Prostate gland (tissue), 2 donors: ENCODE measurements around the gene NOTCH1. TPM values are rescaled to one million over a fixed set of nuclear protein-coding genes. Genes with fewer than 3 reads are reported as not detected.

Experiments
- DNase-seq: peaks from one replicate; pipeline ENCODE4 v3.0.0-alpha.2; 2019; ENCODE audit warnings: low spot score
- H3K27ac ChIP-seq, 2 donors: fragments of 200-600 bp; sonication (generic); 2 replicates each; pipeline ENCODE4 v1.5.1; 2017 to 2019
- H3K27me3 ChIP-seq: fragments of 200-600 bp; sonication (generic); replicated peaks from 2 replicates; pipeline ENCODE4 v1.5.1; 2019; ENCODE audit not compliant: insufficient read depth
- H3K36me3 ChIP-seq, 2 donors: fragments of 200-600 bp; sonication (generic); 1 replicate in 1 of 2; 2 replicates in 1 of 2; pipeline versions ENCODE4 v1.5.1 to v1.8.1; 2017 to 2019
- H3K4me1 ChIP-seq: fragments of 200-600 bp; sonication (generic); replicated peaks from 2 replicates; pipeline ENCODE4 v1.5.1; 2019
- H3K4me3 ChIP-seq, 2 donors: fragments of 200-600 bp; sonication (generic); 2 replicates each; pipeline ENCODE4 v1.5.1; 2017 to 2019
- H3K9me3 ChIP-seq: fragments of 200-600 bp; sonication (generic); 2 replicates; pipeline ENCODE4 v1.5.1; 2017
- CTCF ChIP-seq, 4 experiments: fragments of 200-600 bp in 2 of 4; fragments of 450-650 bp in 2 of 4; sonication (generic) in 2 of 4; IDR thresholded peaks; 1 replicate in 3 of 4; 2 replicates in 1 of 4; pipeline ENCODE4 v1.5.1; 2016 to 2019; ENCODE audit warnings: antibody characterized with exemption in 4 of 4, mild to moderate bottlenecking in 2 of 4, moderate library complexity in 2 of 4
- POLR2A ChIP-seq: fragments of 450-650 bp; IDR thresholded peaks from one replicate; pipeline ENCODE4 v1.6.1; 2016; ENCODE audit warnings: antibody characterized with exemption, mild to moderate bottlenecking
- POLR2AphosphoS5 ChIP-seq: sonication (generic); formaldehyde crosslinking; IDR thresholded peaks from one replicate; pipeline ENCODE4 v1.6.1; 2017; ENCODE audit warnings: antibody characterized with exemption
- WGBS: methylation state at CpG from one replicate; pipeline ENCODE4 v1.1.5; 2018; 5-methylcytosine and 5-hydroxymethylcytosine counted together
- intact Hi-C: fragments of 100-400 bp; cut with DNase I; formaldehyde crosslinking; loops from one replicate; pipeline ENCODE4 v1.14.2; 2022
- total RNA-seq, 2 donors: library from RNA; depleted of rRNA; stranded (reverse); fragments of >200 nt; gene quantifications; one replicate each; pipeline ENCODE4 v1.1.0, GENCODE V29; 2016

Gene NOTCH1
- total RNA-seq, 2 donors from 2014 or later: 38.0 to 63.3 TPM

- TF ChIP-seq POLR2A (no peak), CTCF (IDR thresholded peaks at IDR 0.05) (no peak), POLR2AphosphoS5 (no peak)
- H3K27ac ChIP-seq: no peak overlapping the region
- H3K4me1 ChIP-seq: no peaks in the 10 kb centered on the region
- H3K36me3 ChIP-seq: peaks cover 0 to 4% of the 10 kb centered on the region in 2 donors
- no peak for DNase-seq
- H3K4me3 ChIP-seq: no peak overlapping the region
- no peaks in the 10 kb centered on the region for H3K27me3 ChIP-seq
- intact Hi-C loops: no loop called here
- 83% methylated on average over 20 of the region's 20 CpGs for WGBS
- no peaks in the 10 kb centered on the region for H3K9me3 ChIP-seq
Measured at GRCh38 chr9:136520053-136520540, 25.8 kb downstream of the NOTCH1 start.

GRCh38 chr9:136519263-136520052 is 26.4 kb downstream of the NOTCH1 start:
- Histone ChIP-seq H3K36me3 (peaks cover 0 to 9% of the 10 kb centered on the region in 2 donors), H3K27me3 (no peaks in the 10 kb centered on the region), H3K9me3 (no peaks in the 10 kb centered on the region), H3K4me3 (no peak overlapping the region), H3K27ac (no peak overlapping the region), H3K4me1 (no peaks in the 10 kb centered on the region)
- TF ChIP-seq POLR2AphosphoS5: no peak
- no peak for TF ChIP-seq CTCF (IDR thresholded peaks at IDR 0.05)
- TF ChIP-seq POLR2A: no peak
- 85% methylated on average over 32 of the region's 32 CpGs for WGBS
- intact Hi-C loops: no loop called here
- DNase-seq: no peak

- Histone ChIP-seq H3K9me3 (no peaks in the 10 kb centered on the region), H3K36me3 (peaks cover 0 to 14% of the 10 kb centered on the region in 2 donors), H3K27me3 (no peaks in the 10 kb centered on the region), H3K27ac (no peak overlapping the region), H3K4me1 (no peaks in the 10 kb centered on the region), H3K4me3 (no peak overlapping the region)
- intact Hi-C loops: no loop called here
- WGBS: 72% methylated on average over 18 of the region's 18 CpGs
- DNase-seq: no peak
- TF ChIP-seq CTCF (IDR thresholded peaks at IDR 0.05) (no peak), POLR2A (no peak), POLR2AphosphoS5 (no peak)
Measured at GRCh38 chr9:136518623-136519022, 27.2 kb downstream of the NOTCH1 start.

- DNase-seq: no peak
- no peaks in the 10 kb centered on the region for H3K27me3 ChIP-seq
- H3K27ac ChIP-seq: no peak overlapping the region
- no peak for TF ChIP-seq POLR2AphosphoS5
- no peak for TF ChIP-seq CTCF (IDR thresholded peaks at IDR 0.05)
- no peak for TF ChIP-seq POLR2A
- no peaks in the 10 kb centered on the region for H3K9me3 ChIP-seq
- no peak overlapping the region for H3K4me3 ChIP-seq
- 83% methylated on average over 14 of the region's 17 CpGs for WGBS
- intact Hi-C loops: no loop called here
- H3K36me3 ChIP-seq: peaks cover 0 to 14% of the 10 kb centered on the region in 2 donors
- no peaks in the 10 kb centered on the region for H3K4me1 ChIP-seq
Measured at GRCh38 chr9:136517950-136518349, 27.9 kb downstream of the NOTCH1 start.
